Suprapubic skin (tissue), 4 donors: ENCODE measurements around the gene LRRC4C. TPM values are rescaled to one million over a fixed set of nuclear protein-coding genes. Genes with fewer than 3 reads are reported as not detected.

Experiments
- DNase-seq, 2 donors: peaks; one replicate each; pipeline ENCODE4 v3.0.0-alpha.2; 2019; ENCODE audit warnings: low spot score in 2 of 2
- H3K27ac ChIP-seq: fragments of 200-600 bp; sonication (generic); one replicate; pipeline ENCODE4 v1.5.1; 2019
- H3K27me3 ChIP-seq: fragments of 200-600 bp; sonication (generic); one replicate; pipeline ENCODE4 v1.5.1; 2019
- H3K36me3 ChIP-seq: fragments of 200-600 bp; sonication (generic); one replicate; pipeline ENCODE4 v1.5.1; 2019
- H3K4me1 ChIP-seq: fragments of 200-600 bp; sonication (generic); one replicate; pipeline ENCODE4 v1.5.1; 2019
- H3K4me3 ChIP-seq: fragments of 200-600 bp; sonication (generic); one replicate; pipeline ENCODE4 v1.5.1; 2019; ENCODE audit warnings: mild to moderate bottlenecking
- H3K9me3 ChIP-seq: fragments of 200-600 bp; sonication (generic); one replicate; pipeline ENCODE4 v1.5.1; 2019
- CTCF ChIP-seq, 2 donors: fragments of 200-600 bp in 1 of 2; fragments of 450-650 bp in 1 of 2; sonication (generic) in 1 of 2; IDR thresholded peaks; one replicate each; pipeline ENCODE4 v1.5.1; 2016 to 2019; ENCODE audit warnings: antibody characterized with exemption in 2 of 2, mild to moderate bottlenecking in 1 of 2, moderate library complexity in 1 of 2
- EP300 ChIP-seq: sonication (generic); formaldehyde crosslinking; IDR thresholded peaks from one replicate; pipeline ENCODE4 v1.6.1; 2017; ENCODE audit warnings: antibody characterized with exemption
- POLR2A ChIP-seq, 2 donors: fragments of 450-650 bp; IDR thresholded peaks; one replicate each; pipeline ENCODE4 v1.6.1; 2017; ENCODE audit warnings: antibody characterized with exemption in 2 of 2, mild to moderate bottlenecking in 2 of 2, moderate library complexity in 2 of 2
- POLR2AphosphoS5 ChIP-seq, 3 donors: sonication (generic); formaldehyde crosslinking; IDR thresholded peaks; one replicate each; pipeline ENCODE4 v1.6.1; 2017; ENCODE audit warnings: antibody characterized with exemption in 3 of 3
- WGBS: methylation state at CpG from one replicate; pipeline ENCODE4 v1.1.5; 2018; 5-methylcytosine and 5-hydroxymethylcytosine counted together
- total RNA-seq, 4 donors: library from RNA; depleted of rRNA; stranded (reverse); fragments of >200 nt; gene quantifications; one replicate each; pipeline ENCODE4 v1.1.0, GENCODE V29; 2016

Gene LRRC4C
- total RNA-seq, 4 donors from 2014 or later = 0.19 to 1.1 (median 0.60) TPM; not detected in 1

DNA sequence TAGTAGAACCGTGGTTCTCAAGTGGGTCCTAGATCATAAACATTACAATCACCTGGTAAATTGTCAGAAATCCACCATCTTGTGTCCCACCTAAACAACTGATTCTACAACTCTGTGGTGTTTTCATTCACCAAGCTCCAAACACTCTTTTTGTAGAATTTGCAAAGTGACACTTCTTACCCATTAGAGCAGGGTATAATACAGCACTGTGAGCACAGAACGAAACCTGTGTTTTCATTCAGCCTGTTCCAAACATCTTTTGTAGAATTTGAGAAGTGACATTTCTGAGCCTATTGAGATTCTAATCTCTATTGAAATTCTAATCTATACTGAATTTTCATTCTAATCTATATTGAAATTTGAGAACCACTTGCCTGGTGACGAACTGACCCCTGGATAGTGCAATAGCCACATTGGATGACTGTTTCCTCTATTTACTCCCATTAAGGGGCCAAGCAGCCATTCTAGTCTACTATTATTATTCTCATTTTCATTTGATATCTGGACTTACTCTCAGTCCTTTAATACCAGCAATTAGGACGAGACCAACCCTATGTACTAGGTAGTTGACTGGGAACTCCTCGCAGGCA is 616.6 kb downstream of the LRRC4C start:
- H3K9me3 ChIP-seq = peaks cover 8% of the 10 kb centered on the region
- no peaks in the 10 kb centered on the region for H3K36me3 ChIP-seq
- no peak overlapping the region for H3K27ac ChIP-seq
- DNase-seq = no peak
- 86% methylated on average over 5 of the region's 5 CpGs for WGBS
- TF ChIP-seq POLR2AphosphoS5 (IDR thresholded peaks at IDR 0.05) (no peak), EP300 (no peak), CTCF (IDR thresholded peaks at IDR 0.05) (no peak), POLR2A (IDR thresholded peaks at IDR 0.05) (no peak)
- no peaks in the 10 kb centered on the region for H3K4me1 ChIP-seq
- no peaks in the 10 kb centered on the region for H3K27me3 ChIP-seq
- H3K4me3 ChIP-seq = no peak overlapping the region

DNA sequence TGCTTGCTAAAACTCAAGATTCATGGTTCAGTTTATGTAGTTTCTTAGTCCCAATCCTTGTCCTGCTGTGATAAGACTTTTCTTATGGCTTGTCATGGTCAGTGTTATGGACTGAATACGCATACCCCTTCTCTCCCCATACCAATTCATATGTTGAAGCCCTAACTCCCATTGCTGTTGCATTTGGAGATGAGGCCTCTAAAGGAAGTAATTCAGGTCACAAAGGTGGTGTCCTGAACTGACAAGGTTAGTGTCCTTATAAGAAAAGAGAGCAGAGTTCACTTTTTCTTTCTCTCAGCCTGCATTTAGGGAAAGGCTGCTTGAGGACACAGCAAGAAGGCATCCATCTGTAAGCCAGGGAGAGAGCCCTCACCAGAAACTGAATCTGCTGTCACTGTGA is 618.2 kb downstream of the LRRC4C start:
- Histone ChIP-seq H3K9me3 (peaks cover 4% of the 10 kb centered on the region), H3K27me3 (no peaks in the 10 kb centered on the region), H3K36me3 (no peaks in the 10 kb centered on the region), H3K4me1 (no peaks in the 10 kb centered on the region), H3K4me3 (no peak overlapping the region), H3K27ac (no peak overlapping the region)
- TF ChIP-seq EP300 (no peak), POLR2AphosphoS5 (IDR thresholded peaks at IDR 0.05) (no peak), POLR2A (IDR thresholded peaks at IDR 0.05) (no peak), CTCF (IDR thresholded peaks at IDR 0.05) (no peak)
- DNase-seq = no peak
- WGBS = 100% methylated on average over 1 of the region's 1 CpG

- peaks cover 4% of the 10 kb centered on the region for H3K9me3 ChIP-seq
- no peaks in the 10 kb centered on the region for H3K4me1 ChIP-seq
- H3K36me3 ChIP-seq = no peaks in the 10 kb centered on the region
- H3K27me3 ChIP-seq = no peaks in the 10 kb centered on the region
- TF ChIP-seq EP300 (no peak), CTCF (IDR thresholded peaks at IDR 0.05) (no peak), POLR2AphosphoS5 (IDR thresholded peaks at IDR 0.05) (no peak), POLR2A (IDR thresholded peaks at IDR 0.05) (no peak)
- no peak for DNase-seq
- H3K4me3 ChIP-seq = no peak overlapping the region
- WGBS = 67% methylated on average over 1 of the region's 1 CpG
- H3K27ac ChIP-seq = no peak overlapping the region
Observed at GRCh38 chr11:40838181-40838683, 621.2 kb downstream of the LRRC4C start.

DNA sequence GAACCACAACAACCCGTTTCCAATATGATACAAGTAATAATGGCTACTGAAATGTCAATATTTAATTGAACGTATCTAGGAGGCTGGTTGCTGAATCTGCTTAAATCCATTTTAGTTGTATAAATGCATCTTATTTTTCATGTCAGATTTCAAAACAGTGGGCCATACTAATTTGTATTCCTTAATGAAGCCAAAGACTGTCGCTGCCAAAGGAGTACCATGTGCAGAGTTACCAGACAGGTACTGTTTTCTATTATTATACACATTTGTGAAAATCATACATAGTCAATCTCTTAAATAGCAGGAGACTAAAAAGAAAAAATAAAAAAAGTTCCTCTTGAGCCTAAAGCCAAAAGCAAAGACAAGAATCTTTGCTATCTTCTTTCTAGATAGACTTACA is 632.3 kb downstream of the LRRC4C start:
- no peaks in the 10 kb centered on the region for H3K36me3 ChIP-seq
- no peaks in the 10 kb centered on the region for H3K9me3 ChIP-seq
- no peaks in the 10 kb centered on the region for H3K27me3 ChIP-seq
- no peaks in the 10 kb centered on the region for H3K4me1 ChIP-seq
- H3K27ac ChIP-seq = no peak overlapping the region
- TF ChIP-seq CTCF (IDR thresholded peaks at IDR 0.05) = no peak
- TF ChIP-seq POLR2AphosphoS5 (IDR thresholded peaks at IDR 0.05) = no peak
- H3K4me3 ChIP-seq = no peak overlapping the region
- WGBS = 83% methylated on average over 3 of the region's 3 CpGs
- no peak for DNase-seq

GRCh38 chr11:40826601-40827000 is 632.9 kb downstream of the LRRC4C start:
- no peaks in the 10 kb centered on the region for H3K4me1 ChIP-seq
- DNase-seq = no peak
- no peak overlapping the region for H3K4me3 ChIP-seq
- H3K36me3 ChIP-seq = no peaks in the 10 kb centered on the region
- H3K27ac ChIP-seq = no peak overlapping the region
- H3K9me3 ChIP-seq = no peaks in the 10 kb centered on the region
- TF ChIP-seq POLR2A (IDR thresholded peaks at IDR 0.05) = no peak
- TF ChIP-seq EP300 = no peak
- no peak for TF ChIP-seq CTCF (IDR thresholded peaks at IDR 0.05)
- no peak for TF ChIP-seq POLR2AphosphoS5 (IDR thresholded peaks at IDR 0.05)
- 80% methylated on average over 2 of the region's 2 CpGs for WGBS
- H3K27me3 ChIP-seq = no peaks in the 10 kb centered on the region
